ENCODE measurements around the gene COLEC11. TPM values are rescaled to one million over a fixed set of nuclear protein-coding genes. Genes with fewer than 3 reads are reported as not detected.
"Not testable (repeated sequence)": the region's sequence is repeated elsewhere in the genome, so short reads cannot be mapped to it uniquely, and the experiment has no call there.

COLEC11 gene
- total RNA-seq, 4 donors from 2014 or later, result 0.56 to 2.3 (median 1.0) TPM; not detected in 1

GRCh38 chr2:3557639-3558204, 37.2 kb upstream of the COLEC11 start:
- TF ChIP-seq POLR2A (IDR thresholded peaks at IDR 0.05), result no peak
- TF ChIP-seq CTCF (IDR thresholded peaks at IDR 0.05), result peak in 1 of 6 experiments; percentile 4
- intact Hi-C loops (cut with DNase I), result no loop called here
- Histone ChIP-seq H3K9me3 (no peaks in the 10 kb centered on the region), H3K27me3 (no peaks in the 10 kb centered on the region), H3K36me3 (peaks cover 0 to 40% (median 10%) of the 10 kb centered on the region in 3 donors), H3K27ac (peak overlapping the region; percentile 92 to 98 (median 94)), H3K4me1 (peaks cover 0 to 26% (median 12%) of the 10 kb centered on the region in 3 donors), H3K4me3 (peak overlapping the region; percentile 79 to 89 (median 83))
- 2 to 3% methylated on average over 8 of the region's 40 CpGs for WGBS, 2 donors
- DNase-seq, result no peak

DNA sequence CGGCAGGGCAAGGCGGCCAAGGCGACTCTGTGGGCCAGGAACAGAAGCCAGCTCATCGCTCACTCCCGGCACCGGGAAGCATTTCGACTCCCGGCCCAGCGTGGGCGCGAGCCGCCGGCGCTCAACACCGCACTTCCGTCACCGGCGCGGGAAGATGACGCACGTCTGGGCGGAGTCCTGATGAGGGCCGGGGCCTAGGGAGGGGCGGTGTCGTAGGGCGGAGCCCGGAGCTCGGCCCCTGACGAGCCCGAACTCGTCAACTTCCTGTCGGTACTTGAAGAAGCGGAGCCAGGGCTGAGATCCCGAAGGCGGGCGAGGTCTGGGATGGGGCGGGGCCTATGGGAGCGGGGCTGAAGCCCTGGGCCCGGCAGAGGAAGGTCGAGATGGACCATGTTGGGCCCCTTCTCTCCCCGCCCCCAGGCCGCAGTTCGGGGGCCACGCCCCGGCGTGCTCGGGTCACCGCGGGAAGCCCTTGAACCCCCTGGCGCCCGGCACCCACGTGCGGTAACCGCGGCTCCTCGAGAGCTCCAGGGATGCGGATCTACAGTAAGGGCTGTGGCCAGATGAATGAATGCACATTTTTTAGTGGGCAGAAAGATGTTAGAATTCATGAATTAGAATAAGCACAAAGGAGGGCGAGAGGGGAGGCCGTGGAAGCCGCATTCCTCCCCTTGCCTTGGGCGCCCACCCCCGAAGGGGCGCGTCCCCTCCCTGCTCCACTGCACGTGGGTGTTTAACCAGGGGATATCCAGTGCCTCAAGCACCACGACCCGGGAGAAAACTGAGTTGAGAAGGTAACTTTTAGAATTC, 36.5 kb upstream of the COLEC11 start, which contains the start of gene RNASEH1:
Gene RNASEH1 (minus strand): TSS at position 129 of the 810 bp plus-strand sequence. CDS start 73 bp downstream, at position 56.
- no peaks in the 10 kb centered on the region for H3K9me3 ChIP-seq
- DNase-seq, result peak; percentile 88
- peaks cover 0 to 26% (median 12%) of the 10 kb centered on the region in 3 donors for H3K4me1 ChIP-seq
- no peaks in the 10 kb centered on the region for H3K27me3 ChIP-seq
- H3K36me3 ChIP-seq, result peaks cover 0 to 33% (median 10%) of the 10 kb centered on the region in 3 donors
- peak within 1 kb of the TSS; percentile 79 to 89 (median 83) for H3K4me3 ChIP-seq
- H3K27ac ChIP-seq, result peak within 1 kb of the TSS; percentile 92 to 98 (median 94)
- intact Hi-C loops (cut with DNase I), result no loop called here
- 8 to 11% methylated on average over 8 to 14 of the region's 67 CpGs for WGBS, 2 donors
- peak in 3 of 4 donors; percentile 73 to 87 (median 79) for TF ChIP-seq POLR2A (IDR thresholded peaks at IDR 0.05)
- TF ChIP-seq CTCF (IDR thresholded peaks at IDR 0.05), result peak in 1 of 6 experiments; percentile 23

DNA sequence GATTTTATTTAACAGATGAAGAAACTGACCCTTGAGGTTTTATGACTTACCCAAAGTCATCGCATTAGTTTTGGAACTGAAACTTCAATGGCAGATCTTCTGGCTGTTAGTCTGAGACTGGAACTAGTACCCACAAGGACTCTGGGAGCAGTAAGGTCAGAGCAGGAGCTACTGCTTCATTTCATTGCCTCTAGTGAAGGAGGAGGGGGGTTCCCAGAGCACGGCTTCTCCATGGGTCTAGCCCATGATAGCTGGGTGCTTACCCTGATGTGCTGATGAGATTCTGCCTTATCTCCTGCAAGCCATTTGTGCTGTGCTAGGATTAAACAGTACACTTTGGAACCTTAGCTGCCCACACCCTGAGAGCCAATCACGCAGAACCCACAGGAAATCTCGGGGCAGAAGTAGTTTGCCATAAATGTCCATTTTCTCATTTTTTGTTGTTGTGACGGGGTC, 31.4 kb upstream of the COLEC11 start:
- Histone ChIP-seq H3K4me3 (no peak overlapping the region), H3K36me3 (no peaks in the 10 kb centered on the region), H3K9me3 (no peaks in the 10 kb centered on the region), H3K27me3 (peaks cover 0 to 10% (median 0%) of the 10 kb centered on the region in 4 donors), H3K27ac (no peak overlapping the region), H3K4me1 (peaks cover 0 to 25% (median 7%) of the 10 kb centered on the region in 3 donors)
- intact Hi-C loops (cut with DNase I), result no loop called here
- DNase-seq, result no peak
- 84 to 96% methylated on average over 4 to 5 of the region's 5 CpGs for WGBS, 2 donors
- TF ChIP-seq CTCF (IDR thresholded peaks at IDR 0.05), result no peak
- TF ChIP-seq POLR2A (IDR thresholded peaks at IDR 0.05), result no peak

- Histone ChIP-seq H3K27ac (peak overlapping the region in 1 of 4 donors; percentile 58), H3K27me3 (peaks cover 0 to 10% (median 0%) of the 10 kb centered on the region in 4 donors), H3K4me1 (peaks cover 0 to 16% (median 0%) of the 10 kb centered on the region in 3 donors), H3K36me3 (no peaks in the 10 kb centered on the region), H3K4me3 (no peak overlapping the region), H3K9me3 (no peaks in the 10 kb centered on the region)
- TF ChIP-seq POLR2A (IDR thresholded peaks at IDR 0.05), result no peak
- TF ChIP-seq CTCF (IDR thresholded peaks at IDR 0.05), result no peak
- WGBS, 2 donors, result 41 to 56% methylated on average over 6 of the region's 6 CpGs
- no peak for DNase-seq
- intact Hi-C loops (cut with DNase I), result no loop called here
Measured at GRCh38 chr2:3565117-3565516, 29.8 kb upstream of the COLEC11 start.

DNA sequence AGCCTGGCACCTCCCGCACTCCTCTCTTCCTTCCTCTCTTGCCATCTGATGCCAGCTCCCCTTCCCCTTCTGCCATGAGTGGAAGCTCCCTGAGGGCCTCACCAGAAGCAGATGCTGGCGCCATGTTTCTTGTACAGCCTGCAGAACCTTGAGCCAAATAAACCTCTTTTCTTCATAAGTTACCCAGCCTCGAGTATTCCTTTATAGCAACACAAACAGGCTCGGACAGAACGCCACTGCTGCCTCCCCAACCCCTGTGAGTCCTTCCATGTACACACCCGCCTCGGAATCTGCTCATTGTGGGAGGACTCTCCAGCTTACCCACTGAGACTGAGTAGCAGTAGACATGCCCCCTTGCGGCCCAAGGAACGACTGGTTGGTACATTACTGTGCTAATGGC, 28.1 kb upstream of the COLEC11 start:
- peaks cover 0 to 16% (median 0%) of the 10 kb centered on the region in 3 donors for H3K4me1 ChIP-seq
- H3K27ac ChIP-seq, result no peak overlapping the region
- no peak overlapping the region for H3K4me3 ChIP-seq
- no peak for TF ChIP-seq CTCF (IDR thresholded peaks at IDR 0.05)
- no peak for TF ChIP-seq POLR2A (IDR thresholded peaks at IDR 0.05)
- 88 to 98% methylated on average over 6 to 7 of the region's 9 CpGs for WGBS, 2 donors
- no peaks in the 10 kb centered on the region for H3K36me3 ChIP-seq
- no peaks in the 10 kb centered on the region for H3K9me3 ChIP-seq
- peaks cover 0 to 10% (median 0%) of the 10 kb centered on the region in 4 donors for H3K27me3 ChIP-seq
- intact Hi-C loops (cut with DNase I), result no loop called here
- no peak for DNase-seq

DNA sequence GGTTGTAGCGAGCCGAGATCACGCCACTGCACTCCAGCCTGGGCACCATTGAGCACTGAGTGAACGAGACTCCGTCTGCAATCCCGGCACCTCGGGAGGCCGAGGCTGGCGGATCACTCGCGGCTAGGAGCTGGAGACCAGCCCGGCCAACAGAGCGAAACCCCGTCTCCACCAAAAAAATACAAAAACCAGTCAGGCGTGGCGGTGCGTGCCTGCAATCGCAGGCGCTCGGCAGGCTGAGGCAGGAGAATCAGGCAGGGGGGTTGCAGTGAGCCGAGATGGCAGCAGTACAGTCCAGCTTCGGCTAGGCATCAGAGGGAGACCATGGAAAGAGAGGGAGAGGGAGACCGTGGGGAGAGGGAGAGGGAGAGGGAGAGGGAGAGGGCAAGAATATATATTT, 25.3 kb upstream of the COLEC11 start:
- H3K4me3 ChIP-seq; H3K36me3 ChIP-seq; H3K9me3 ChIP-seq; intact Hi-C loops (cut with DNase I); DNase-seq; H3K27ac ChIP-seq: not testable (repeated sequence)
- Histone ChIP-seq H3K27me3 (peaks cover 0 to 10% (median 0%) of the 10 kb centered on the region in 4 donors), H3K4me1 (peaks cover 0 to 14% (median 0%) of the 10 kb centered on the region in 3 donors)
- 57 to 86% methylated on average over 8 to 10 of the region's 23 CpGs for WGBS, 2 donors

Data from esophagus squamous epithelium (tissue), 5 donors.